HG02852 (cell line): ENCODE results near the gene TRIM2.

ENCODE experiments used
- ATAC-seq: cut with Tn5 transposase; IDR thresholded peaks from one replicate; pipeline ENCODE4 v1.9.1; 2021; ENCODE audit warnings: mild to moderate bottlenecking, moderate library complexity; ENCODE audit not compliant: unreplicated experiment

TRIM2 gene

DNA sequence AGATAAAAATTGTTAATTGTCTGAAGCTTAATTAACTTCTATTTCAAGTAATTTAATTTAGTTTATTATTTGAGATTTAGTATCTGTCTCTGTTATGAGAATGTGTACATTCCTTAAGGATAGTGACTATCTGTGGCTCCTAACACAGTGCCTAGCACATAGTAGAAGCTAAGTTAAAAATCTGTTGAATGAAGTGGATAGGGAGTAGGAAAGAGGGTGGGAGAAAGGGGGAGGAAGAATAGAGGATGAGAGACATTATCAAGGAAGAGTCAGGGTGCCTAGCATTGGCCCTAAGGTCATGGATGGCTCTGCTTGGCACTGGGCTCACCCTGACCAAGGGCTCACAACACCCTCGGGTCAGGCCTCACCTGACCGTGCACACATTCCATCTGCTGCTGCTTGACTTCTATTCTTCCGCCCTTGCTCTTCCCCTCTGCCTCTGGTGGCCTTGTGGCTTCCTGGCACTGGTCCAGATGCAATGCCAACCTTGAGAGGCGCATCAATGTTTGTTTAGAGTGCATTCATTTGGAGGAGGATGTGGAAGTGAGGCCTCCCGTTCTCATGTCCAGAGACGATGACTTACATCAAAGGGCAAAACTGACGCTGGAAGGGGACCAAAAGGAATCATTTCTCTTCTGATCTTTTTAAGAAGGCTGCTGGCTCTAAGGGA is 42.3 kb downstream of the TRIM2 start:
- no peak for ATAC-seq

DNA sequence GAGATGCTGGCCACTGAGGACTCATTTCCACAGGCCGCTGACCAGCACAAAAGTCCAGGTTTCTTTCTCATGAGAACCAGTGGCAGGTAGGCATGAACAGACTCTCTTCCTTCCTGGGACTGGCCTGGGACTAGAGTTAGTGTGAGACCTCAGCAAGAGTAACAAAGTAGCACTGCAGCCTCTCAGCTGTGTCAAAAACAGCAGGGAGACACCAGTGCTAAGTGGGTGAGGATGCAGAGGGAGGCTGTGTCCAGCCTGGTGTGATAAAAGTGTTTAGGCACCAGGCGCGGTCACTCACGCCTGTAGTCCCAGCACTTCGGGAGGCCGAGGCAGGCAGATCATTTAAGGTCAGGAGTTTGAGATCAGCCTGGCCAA is 42.9 kb downstream of the TRIM2 start:
- no peak for ATAC-seq

DNA sequence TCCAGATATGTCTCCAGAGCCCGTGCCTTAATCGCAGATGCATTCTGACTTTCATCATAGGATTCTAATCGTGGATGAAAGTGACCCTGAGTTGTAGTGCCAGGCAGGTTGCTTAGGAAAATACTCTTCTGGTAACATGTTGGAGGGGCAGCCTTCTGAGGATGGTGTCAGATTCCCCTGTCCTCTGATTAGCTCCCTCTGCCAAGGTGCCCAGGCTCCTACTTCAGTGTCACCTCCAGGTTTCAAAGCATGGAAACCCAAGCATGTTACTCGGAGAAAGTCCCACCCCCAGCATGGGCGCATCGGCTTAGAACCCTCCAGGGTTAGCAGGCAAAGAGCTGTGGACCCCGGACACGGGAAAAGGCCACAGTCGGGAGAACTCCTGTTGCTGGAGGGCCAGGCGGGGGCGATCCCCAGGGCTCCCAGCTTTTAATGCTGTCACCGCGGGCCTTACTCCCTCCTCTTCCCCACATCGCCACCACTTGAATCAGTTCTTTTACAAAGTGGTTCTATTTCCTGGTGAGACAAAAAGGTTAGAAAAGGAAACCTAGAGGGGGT is 44.5 kb downstream of the TRIM2 start:
- ATAC-seq = peak; percentile 13

DNA sequence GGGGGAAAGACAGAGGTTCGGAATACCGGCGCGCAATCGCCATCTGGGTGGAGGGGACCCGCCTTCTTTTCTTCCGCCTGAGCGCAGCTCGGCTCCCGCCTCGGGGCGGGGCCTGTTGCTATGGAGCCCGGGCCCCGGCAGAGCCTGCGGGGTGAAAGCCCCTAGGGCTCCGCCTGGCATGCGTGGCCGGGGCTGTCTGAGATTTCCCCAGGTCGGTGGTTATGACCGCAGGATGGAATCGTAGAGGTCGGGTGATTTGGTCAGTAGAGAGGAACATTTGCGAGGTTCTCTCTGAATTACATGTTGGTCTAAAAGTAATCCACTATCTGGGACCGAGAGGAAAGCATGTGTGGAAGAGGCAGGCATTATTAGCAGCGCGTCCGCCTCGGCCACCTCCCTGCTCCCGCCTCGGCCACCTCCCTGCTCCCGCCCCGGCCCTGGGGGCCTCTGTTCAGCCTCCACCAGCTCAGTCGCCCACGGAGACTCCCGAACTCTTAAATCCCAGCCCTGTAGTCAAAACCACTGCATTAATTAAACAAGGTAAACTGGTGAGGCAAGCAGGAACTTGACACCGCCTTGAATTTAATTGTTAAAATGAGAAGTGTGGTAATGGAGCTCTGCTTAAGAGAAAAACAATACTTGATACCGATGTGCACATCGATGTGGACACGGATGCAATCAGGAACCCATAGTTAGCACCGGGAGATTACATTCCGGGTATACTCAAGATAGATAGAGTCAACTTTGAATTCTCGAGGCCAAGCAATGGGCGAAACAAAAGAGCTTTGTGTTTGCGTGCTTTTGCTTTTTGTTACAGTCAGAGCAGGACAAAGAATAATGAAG is 45.2 kb downstream of the TRIM2 start:
- peak; percentile 98 for ATAC-seq

DNA sequence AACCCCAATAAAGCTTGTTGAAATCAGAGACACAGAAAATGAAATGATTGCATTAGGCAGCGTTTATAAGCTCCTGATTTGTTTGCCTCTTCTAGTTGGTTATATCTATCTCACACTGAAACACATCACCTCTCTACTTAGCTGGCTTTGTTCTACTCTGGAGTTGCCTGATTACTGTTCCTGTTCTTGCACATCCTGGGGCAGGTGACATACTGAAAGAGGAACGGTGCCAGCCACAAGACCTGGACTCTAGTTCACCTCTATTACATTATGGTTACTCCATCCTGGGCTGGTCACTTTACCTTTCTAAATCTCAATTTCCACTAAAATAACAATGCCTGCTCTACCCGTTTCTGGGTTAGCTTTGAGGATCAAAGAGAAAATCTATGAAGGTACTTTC is 47.9 kb downstream of the TRIM2 start:
- ATAC-seq = no peak

DNA sequence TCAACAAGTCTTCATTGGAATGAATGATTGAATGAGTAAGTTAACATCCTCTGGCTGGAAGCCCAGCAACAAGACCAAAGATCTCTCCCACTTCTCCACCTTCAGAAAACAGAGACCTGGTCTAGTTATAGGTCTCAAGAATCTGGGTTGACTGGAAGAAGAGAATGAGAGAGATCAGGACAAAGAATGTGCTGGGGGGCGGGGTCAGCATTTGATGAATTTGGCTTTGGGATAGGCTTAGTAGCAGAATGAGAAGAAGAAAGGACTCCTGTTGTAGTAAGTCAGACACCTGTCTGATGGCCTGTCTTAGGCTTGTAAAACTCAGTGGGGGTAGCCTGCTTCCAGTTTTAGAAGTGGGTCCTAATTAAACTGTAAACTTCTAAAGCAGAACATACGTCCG is 51.0 kb downstream of the TRIM2 start:
- no peak for ATAC-seq

DNA sequence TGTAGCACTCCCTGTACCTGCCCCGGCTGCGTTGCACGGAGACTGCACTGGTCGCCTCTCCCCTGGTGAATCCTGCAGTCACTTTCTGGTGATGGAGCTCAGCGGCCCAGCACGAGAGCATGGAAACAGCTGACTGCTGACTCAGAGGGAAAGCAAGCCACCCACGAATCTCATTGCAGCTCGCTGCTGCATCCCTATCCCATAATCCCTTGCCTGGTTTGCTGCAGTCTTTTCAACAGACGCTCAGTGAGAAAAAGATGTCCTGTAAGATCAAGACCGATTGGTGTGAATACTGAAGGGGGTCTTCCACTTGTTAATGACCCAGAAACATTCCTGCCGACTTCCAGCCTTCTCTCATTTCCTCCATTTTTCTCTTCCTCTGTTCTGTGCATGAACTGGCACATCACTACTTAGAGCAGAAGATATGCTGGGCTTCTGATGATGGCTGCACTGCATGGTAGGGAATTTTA is 52.9 kb downstream of the TRIM2 start:
- peak; percentile 95 for ATAC-seq

DNA sequence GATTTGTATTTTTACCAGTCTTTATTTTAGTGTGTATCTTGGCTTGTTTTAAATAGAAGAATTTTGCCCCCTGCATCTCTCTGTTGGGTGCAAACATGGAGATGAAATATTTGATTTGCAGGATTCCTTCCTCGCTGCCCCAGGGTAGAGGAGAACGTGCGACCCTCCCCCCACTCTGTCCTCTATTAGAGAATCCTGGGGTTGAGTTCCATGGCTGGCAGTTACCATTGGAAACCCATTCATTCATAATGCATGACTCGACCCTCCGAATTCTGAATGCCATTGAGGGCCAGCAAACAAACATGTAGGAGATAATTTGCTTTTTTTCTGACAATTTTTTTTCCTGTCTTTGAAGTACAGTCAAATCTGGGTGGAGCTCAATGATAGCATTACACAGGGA is 53.7 kb downstream of the TRIM2 start:
- ATAC-seq = no peak

DNA sequence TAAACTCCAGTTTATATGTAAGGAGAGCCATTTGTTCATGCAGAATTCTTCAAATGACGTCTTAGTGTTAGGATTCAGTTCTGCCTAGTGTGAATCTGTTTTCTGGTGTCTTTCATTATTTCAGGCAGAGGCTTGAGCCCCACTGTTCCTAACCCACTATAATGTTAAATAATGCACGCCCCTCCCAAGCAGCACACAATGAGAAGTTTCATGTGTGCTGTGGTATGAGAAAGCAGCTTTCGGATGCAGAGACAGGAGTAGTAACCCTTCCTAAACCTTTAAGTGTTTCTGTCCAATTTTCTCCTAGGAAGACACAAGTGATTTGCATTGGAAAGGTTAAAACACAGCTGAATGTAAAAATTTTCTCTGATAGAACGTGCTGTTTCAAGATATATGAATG is 54.5 kb downstream of the TRIM2 start:
- ATAC-seq = no peak

DNA sequence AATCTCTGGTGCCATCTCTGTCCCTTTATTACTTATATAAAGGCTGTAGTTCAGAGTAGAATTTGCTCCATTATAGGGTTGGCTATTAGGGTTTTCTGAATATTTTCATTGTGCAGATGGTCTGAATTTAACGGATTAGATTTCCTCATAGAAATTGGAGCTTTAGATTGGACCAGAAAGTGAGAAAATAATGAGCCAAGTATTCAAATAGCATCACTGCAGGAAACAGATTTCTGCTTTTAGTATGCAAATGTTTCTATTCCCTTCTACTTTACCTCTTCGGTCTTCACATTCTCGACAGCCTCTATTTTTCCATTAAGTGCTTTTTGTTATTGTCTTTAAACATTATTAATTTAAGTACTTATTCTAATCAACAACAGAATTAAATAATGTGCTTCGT is 55.4 kb downstream of the TRIM2 start:
- no peak for ATAC-seq

DNA sequence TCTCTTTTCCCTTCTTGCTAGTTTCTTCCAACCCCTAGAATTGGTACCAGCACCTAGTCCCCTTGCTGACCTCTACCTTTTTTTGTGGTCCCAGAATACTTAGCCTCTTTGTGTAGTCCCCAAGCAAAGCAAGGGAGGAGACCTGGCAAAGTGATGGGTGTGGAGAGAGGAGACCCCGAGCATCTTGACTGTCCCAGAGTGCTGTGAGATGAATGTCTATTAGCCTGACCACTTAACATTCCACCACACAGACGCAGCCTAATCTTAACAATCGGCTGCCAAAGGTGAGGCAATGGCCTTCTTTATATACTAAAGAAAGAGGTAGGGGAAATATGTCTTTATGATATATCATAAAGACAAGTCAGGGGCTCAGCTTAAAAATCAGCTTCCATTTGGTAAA is 55.9 kb downstream of the TRIM2 start:
- ATAC-seq = no peak

DNA sequence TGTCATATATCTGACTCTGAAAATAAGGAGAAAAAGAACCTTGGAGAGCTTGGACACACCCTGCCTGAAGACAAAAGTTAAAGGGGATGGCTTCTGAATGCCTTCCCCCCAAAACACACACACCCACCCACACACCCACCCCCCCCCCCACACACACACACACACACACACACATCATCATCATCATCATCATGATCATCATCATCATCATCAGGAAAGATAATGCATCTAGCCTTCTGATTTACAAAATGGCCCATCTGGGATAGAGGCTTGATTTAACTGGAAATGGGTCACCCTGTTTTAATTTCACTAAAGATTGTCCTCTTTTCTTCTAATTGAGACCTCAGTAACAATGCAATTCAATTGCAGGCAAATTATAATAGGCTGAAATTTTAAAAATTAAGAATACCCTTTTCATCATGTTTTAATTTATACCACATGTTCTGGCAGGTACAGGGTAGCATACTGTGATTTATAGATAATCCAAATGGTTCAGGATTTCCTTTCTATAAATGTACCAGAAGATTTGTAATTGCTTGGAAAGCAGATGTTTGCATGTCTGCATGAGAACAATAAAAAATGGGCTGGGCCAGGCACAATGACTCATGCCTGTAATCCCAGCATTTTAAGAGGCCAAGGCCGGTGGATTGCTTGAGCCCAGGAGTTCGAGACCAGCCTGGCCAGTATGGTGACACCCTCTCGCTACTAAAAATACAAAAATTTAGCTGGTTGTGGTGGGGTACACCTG is 56.5 kb downstream of the TRIM2 start:
- no peak for ATAC-seq

DNA sequence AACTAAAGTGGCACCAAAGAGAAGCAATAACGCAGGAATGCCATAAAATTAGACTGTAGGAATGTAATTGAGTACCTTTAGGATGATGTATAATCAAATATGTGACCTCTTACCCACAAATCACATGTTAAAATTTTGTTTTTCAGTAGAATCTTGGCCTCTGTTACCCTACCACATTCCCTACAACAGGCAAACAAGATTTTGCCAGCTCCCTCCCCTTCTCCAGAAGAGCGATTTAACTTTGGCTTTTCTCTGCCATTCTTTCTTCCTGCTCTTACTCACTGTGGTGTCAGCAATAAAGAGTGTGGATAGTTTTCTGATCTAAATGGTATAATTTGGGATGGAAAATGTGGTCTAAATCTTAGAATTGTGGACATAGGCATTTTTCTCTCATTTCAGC is 57.2 kb downstream of the TRIM2 start:
- no peak for ATAC-seq

DNA sequence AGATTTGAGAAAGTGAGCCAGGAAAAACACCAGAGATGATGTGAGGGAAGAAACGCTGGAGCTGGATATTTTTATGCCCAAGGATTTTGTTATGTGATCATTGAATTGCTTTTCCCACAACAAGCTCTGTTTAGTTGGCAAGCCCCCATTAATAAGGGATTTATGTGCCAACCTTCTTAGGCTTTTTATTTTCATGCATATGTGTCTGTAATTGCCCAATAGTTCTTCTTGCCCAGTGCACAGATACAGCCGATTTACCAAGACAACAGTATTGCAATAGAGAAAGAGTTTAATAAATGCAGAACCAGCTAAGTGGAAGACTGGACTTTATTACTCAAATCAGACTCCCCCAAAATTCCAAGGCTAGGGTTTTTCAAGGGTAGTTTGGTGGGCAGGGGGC is 57.7 kb downstream of the TRIM2 start:
- no peak for ATAC-seq

DNA sequence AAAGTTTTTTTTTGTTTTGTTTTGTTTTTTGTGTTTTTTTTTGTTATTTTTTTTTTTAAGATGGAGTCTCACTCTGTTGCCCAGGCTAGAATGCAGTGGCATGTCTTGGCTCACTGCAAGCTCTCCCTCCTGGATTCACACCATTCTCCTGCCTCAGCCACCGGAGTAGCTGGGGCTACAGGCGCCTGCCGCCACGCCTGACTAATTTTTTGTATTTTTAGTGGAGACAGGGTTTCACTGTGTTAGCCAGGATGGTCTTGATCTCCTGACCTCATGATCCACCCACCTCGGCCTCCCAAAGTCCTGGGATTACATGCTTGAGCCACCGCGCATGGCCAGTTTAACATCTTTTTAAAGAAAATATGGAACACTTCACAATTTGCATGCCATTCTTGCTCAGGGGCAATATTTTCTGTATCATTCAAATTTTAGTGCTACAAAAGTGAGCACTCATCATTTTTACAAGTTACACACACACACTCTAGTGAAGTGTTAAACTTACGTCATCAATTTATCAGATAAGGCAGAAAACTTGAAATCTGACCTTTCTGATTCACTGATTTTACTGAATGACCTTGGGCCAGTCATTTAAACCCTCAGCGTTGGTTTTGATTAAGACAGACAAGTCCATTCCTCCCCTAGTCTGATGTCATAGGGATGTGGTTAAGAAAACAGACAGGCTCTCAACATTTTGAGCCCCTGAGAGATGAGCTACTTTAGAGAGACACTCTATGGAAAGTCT is 61.2 kb downstream of the TRIM2 start:
- no peak for ATAC-seq

DNA sequence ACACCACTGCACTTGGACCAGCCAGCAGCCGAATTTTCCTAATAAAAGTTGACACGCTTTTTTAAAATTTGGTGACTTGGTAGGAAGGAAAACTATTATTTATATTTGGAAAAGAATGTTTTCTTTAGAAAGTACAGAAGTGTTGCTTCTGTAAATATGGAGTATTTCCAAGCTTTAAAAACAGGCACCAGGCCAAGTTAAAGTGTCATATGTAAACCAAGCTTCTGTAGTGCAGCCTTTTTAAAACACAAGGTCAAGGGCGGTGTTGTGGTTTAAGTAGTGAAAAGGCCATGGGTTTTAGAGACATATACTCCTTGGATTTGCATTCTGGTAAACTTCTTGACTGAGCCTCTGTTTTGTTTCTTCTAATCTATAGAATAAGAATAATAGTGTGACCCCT is 62.7 kb downstream of the TRIM2 start:
- no peak for ATAC-seq

DNA sequence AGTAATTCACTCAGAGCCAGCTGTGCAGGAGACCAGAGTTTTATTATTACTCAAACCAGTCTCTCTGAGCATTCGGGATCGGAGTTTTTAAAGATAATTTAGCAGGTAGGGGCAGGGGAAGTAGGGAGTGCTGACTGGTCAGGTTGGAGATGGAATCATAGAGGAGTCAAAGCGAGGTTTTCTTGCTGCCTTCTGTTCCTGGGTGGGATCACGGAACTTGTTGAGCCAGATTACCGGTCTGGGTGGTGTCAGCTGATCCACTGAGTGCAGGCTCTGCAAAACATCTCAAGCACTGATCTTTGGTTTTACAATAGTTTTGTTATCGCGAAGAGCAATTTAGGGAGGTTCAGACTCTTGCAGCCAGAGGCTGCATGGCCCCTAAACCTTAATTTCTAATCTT is 63.6 kb downstream of the TRIM2 start:
- no peak for ATAC-seq

DNA sequence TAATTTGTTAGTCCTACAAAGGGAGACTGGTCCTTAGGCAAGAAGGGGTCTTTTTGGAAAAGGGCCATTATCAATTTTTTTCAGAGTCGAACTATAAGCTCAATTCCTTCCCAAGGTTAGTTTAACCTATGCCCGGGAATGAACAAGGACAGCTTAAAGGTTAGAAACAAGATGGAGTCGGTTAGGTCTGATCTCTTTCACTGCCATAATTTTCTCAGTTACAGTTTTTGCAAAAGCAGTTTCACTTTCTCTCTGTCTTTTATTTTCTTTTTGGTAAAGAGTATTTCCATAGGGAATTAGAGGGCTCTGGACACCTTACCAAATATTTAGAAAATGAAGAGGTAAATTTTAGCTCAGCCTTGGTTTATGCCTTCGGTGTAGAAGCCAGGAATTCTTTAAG is 64.1 kb downstream of the TRIM2 start:
- ATAC-seq = no peak

DNA sequence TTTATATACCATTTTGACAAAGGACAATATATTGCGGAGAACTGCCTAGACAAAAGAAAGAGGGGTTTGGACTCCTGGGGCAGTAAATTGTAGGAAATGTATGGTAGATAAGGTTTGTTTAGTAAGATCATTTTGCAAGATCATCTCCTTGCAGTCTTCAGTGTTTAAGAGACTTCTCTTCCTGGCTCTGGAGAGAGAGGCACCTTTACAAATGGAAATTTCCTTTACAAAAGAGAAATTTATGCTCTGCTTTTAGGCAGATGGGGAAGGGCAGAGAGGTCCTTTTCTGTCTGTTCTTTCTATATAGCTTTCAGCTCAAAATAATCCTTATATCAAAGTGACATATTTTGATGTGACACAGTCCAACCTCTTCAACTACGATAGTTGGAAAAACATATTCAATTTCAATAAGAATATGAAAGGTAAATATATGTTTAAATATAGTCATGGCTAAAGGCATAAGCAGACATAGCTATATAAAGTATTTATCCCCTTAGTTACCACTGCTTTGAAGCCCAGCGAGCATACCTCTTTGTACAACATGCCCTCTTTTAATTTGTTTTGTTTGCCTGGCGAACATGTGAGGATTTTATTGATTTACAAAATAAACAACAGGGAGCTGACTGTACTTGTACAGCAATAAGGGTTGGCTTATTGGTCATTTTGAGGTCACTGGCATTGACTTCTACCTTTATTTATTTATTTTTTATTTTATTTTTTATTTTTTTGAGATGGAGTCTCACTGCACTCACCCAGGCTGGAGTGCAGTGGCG is 65.2 kb downstream of the TRIM2 start:
- ATAC-seq = no peak

DNA sequence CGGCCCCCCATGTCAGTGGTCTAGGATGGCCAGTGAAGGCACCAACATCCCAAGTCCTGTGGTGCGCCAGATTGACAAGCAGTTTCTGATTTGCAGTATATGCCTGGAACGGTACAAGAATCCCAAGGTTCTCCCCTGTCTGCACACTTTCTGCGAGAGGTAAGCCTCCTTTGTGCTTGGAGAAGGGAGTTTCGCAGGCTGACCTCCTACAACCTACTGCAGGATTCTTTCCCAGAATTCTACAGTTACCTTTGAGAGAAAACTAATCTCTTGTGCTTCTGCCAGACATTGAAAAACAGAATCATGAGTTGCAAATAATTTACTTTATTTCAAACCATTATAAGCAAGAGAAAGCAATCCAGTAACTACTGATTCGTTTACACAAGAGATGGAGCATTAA is 66.1 kb downstream of the TRIM2 start:
- no peak for ATAC-seq
